ENCODE data around the gene SGMS1.

SGMS1 gene

GRCh38 chr10:50335397-50335796 lies 288.4 kb downstream of the SGMS1 start:
- DNase-seq (ENCODE audit: low read depth): no peak
- no peak overlapping the region for H3K4me3 ChIP-seq (ENCODE audit: low read depth, low read length)

DNA sequence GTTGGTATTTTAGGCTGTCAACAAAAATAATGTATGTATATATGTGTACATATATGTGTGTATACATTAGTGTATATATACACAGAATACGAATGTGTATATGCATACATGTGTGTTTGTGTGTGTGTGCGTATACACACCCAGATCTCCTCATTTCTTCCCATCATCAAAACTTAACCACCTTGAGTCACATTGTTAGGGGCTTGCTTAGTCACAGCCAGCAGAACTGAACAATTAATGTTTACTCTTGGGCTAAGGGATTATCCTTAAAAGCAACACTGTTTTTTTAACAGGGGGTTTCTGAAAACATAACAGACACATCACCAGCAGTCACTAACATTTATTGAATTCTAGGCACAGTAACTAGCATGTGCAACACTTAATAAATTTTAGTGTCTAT lies 289.5 kb downstream of the SGMS1 start:
- DNase-seq (ENCODE audit: low read depth): no peak

GRCh38 chr10:50333872-50334271 lies 289.9 kb downstream of the SGMS1 start:
- no peak overlapping the region for H3K4me3 ChIP-seq (ENCODE audit: low read depth, low read length)
- DNase-seq (ENCODE audit: low read depth): no peak

More for the DNA sequence above, 289.5 kb downstream of the SGMS1 start:
- no peak overlapping the region for H3K4me3 ChIP-seq (ENCODE audit: low read depth, low read length)

- no peak for DNase-seq (ENCODE audit: low read depth)
- no peak overlapping the region for H3K4me3 ChIP-seq (ENCODE audit: low read depth, low read length)
Measured at GRCh38 chr10:50332108-50332842, 291.5 kb downstream of the SGMS1 start.

GRCh38 chr10:50331486-50331885 lies 292.3 kb downstream of the SGMS1 start:
- no peak overlapping the region for H3K4me3 ChIP-seq (ENCODE audit: low read depth, low read length)
- no peak for DNase-seq (ENCODE audit: low read depth)

DNA sequence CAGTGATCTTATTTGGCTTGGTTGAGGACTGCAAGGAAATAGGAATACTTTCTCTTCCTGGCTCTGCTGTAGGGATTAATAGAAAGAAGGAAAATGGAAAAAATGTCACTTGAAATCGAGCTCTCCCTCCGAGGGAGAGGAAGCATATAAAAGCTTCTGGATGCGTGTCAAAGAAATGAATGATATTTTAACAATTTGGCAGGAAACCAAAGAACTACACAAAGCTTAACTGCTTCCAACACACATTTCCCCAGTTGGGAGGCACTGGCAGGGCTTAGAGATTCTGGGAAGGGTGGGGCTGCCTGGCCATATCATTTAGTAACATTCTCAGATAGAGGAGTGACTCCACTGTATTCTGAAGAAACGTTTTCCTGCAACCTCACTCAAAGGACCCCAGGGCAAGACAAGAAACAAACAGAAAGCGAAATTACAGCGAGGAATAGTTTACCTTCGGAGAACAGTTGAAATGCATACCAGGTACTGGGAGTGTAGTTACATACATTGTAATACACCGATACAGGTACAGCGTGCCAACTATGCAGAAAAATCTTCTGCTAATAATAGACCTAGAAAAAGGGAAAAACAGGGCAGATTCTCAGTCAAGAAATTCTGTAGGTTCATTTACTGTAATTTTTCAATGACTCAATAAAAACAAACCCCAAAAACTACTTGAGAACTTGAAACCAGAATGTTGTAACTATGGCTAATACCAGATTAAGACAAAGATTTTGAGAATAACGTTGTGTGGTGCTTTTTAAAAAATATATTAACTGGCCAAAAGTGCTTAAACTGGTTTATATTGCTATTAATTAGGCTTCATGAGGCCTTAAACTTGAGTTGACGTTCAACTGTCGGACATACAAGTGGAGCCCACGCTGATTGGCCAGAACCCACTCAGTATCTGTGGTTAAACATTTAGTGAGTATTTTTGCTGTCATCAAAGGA lies 296.7 kb downstream of the SGMS1 start:
- H3K4me3 ChIP-seq (ENCODE audit: low read depth, low read length): peak overlapping the region; percentile 24
- peak; percentile 66 for DNase-seq (ENCODE audit: low read depth)

- H3K4me3 ChIP-seq (ENCODE audit: low read depth, low read length): no peak overlapping the region
- no peak for DNase-seq (ENCODE audit: low read depth)
Measured at GRCh38 chr10:50326172-50326555, 297.6 kb downstream of the SGMS1 start.

DNA sequence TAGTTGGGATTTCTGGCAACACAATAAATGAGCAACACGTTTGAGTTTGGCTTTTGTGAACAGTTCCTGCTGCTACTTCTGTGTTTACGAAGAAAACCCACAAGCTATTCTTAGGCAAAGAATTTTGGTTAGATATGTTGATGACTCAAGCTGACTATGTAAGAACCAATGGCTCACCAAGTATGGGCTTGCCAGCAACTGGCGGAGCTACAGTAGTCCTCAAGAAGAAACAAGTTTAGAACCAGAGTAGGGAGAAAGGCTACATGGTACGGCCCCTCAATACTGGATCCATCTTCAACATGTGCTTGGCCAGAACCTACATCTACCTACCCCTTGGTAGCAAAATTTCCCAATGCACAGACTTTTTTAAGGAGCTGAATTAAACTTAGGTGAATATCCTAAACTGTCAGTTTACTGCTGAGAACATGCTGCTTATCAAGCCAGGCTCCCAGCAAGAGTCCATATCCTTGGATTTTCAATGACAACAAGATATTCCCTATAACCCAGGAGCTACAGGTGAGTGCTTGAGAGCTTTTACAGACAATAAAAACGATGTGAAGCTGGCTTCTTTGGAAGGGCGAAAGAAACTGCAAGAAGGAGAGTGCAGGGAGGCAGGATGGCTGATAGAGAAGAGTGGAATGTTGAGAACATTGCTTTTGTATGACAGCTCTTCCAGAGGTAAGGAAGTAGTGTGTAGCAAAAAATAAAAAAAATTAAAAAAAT lies 298.1 kb downstream of the SGMS1 start:
- H3K4me3 ChIP-seq (ENCODE audit: low read depth, low read length): peak overlapping the region; percentile 1
- DNase-seq (ENCODE audit: low read depth): peak; percentile 89

GRCh38 chr10:50324680-50325393 lies 298.9 kb downstream of the SGMS1 start:
- no peak overlapping the region for H3K4me3 ChIP-seq (ENCODE audit: low read depth, low read length)
- DNase-seq (ENCODE audit: low read depth): no peak

GRCh38 chr10:50324046-50324445 lies 299.7 kb downstream of the SGMS1 start:
- DNase-seq (ENCODE audit: low read depth): no peak
- no peak overlapping the region for H3K4me3 ChIP-seq (ENCODE audit: low read depth, low read length)

- no peak for DNase-seq (ENCODE audit: low read depth)
- H3K4me3 ChIP-seq (ENCODE audit: low read depth, low read length): no peak overlapping the region
Measured at GRCh38 chr10:50322077-50322476, 301.7 kb downstream of the SGMS1 start.

- no peak overlapping the region for H3K4me3 ChIP-seq (ENCODE audit: low read depth, low read length)
- no peak for DNase-seq (ENCODE audit: low read depth)
Measured at GRCh38 chr10:50318129-50318528, 305.6 kb downstream of the SGMS1 start.

DNA sequence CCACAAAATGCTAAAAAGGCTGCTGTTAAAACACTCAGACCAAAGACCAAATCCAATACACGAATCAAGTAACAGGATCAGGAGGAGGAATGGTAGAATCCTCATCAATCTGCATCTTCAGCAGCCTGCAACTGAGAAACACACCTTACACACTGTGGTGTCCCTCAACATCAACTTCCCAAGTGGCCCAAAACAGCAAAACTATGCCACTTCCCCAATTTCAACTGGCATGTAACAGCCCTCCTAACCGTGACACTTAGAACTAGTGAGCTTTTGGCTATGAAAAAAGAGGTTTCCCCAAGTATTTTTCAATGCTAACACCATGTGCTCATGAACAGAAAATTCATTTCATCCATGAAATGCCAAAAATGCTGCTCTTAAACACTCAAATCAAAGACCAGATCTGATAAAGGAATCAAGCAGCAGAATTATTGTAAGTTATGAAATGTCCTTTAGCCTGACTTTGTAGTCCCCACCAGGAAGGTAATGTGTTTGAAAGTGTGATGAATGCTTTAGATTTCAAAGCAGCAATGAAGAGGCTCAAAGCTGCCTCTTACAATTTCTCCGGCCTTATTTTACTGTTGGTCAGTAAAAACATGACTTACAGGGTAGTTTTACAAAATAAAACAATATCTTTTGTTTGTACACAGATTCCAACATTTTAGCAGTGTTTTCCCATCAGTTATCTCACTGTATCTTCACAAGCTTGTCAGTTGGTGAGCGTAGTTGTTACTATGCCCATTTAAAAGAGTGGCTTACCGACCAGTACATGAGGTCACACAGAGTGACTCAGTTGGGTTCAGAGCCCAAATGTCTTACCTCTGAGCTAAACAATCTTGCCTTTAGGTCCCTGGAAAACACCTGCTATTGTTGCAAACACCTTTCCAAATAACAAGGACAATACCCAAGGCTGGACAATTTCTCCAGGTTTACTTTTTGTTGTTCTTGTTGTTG lies 306.8 kb downstream of the SGMS1 start:
- no peak overlapping the region for H3K4me3 ChIP-seq (ENCODE audit: low read depth, low read length)
- DNase-seq (ENCODE audit: low read depth): no peak

DNA sequence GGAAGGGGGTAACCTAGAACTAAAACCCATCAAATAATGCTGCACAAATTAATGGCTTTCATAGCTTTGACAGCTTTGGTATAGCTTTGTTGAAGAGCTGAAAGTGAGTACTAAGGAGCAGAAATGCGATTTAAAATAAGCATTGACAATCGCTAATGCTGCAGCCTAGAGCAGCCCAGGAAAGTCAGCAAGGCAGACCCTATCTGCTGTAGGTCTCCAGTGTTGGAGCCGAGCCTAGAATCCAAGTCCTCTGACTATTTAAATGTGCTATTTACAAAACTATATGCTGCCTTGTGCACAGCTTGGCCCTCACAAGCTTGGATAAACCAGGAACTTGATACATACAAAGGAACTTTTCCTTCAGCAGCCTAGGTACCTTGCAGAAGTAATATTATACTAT lies 307.6 kb downstream of the SGMS1 start:
- H3K4me3 ChIP-seq (ENCODE audit: low read depth, low read length): no peak overlapping the region
- no peak for DNase-seq (ENCODE audit: low read depth)

GRCh38 chr10:50315424-50315823 lies 308.3 kb downstream of the SGMS1 start:
- DNase-seq (ENCODE audit: low read depth): no peak
- no peak overlapping the region for H3K4me3 ChIP-seq (ENCODE audit: low read depth, low read length)

GRCh38 chr10:50314169-50315071 lies 309.3 kb downstream of the SGMS1 start:
- DNase-seq (ENCODE audit: low read depth): no peak
- no peak overlapping the region for H3K4me3 ChIP-seq (ENCODE audit: low read depth, low read length)
